GM20000 (cell line): Measurements from ENCODE around the gene TEP1.

ENCODE experiments used
- DNase-seq: peaks from one replicate; pipeline ENCODE4 v3.0.0; 2012; ENCODE audit warnings: low spot score
- TF ChIP-seq, protein P1 (sequence below): IDR thresholded peaks from 2 replicates; pipeline ENCODE4 v1.5.1; 2012; ENCODE audit warnings: mild to moderate bottlenecking, control low read depth; ENCODE audit errors: extremely low read depth, missing control alignments

TEP1 gene

DNA sequence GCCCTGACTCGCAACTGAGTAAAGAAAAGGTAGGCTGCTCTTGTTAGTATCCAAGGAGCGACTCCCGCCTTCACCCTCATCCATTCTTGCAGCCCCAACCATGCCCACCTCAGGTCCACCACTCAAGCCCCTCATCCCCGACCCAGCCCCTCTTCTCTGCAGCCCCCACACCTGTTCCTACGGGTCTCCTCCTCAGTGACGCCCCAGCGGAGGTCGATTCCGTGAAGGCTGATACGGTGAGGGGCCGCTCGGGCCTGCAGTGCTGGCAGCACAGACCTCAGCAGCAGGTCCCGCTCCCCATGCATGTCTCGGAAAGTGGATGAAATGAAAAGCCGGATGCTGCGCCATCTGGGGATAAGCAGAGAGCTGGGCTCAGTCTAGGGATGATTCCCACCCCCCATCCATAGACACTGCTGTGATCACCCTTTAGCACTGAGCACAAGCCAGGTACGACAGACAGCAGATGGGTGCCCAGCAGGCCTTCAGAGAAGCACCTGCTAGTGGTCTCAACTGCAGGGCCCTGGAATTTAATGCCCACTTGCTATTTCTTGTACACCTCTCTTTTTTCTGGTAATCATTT is 26.9 kb downstream of the TEP1 start:
- TF ChIP-seq, protein P1, sequence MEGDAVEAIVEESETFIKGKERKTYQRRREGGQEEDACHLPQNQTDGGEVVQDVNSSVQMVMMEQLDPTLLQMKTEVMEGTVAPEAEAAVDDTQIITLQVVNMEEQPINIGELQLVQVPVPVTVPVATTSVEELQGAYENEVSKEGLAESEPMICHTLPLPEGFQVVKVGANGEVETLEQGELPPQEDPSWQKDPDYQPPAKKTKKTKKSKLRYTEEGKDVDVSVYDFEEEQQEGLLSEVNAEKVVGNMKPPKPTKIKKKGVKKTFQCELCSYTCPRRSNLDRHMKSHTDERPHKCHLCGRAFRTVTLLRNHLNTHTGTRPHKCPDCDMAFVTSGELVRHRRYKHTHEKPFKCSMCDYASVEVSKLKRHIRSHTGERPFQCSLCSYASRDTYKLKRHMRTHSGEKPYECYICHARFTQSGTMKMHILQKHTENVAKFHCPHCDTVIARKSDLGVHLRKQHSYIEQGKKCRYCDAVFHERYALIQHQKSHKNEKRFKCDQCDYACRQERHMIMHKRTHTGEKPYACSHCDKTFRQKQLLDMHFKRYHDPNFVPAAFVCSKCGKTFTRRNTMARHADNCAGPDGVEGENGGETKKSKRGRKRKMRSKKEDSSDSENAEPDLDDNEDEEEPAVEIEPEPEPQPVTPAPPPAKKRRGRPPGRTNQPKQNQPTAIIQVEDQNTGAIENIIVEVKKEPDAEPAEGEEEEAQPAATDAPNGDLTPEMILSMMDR, result no peak
- DNase-seq, result no peak

GRCh38 chr14:20384886-20385285 is 28.4 kb downstream of the TEP1 start:
- TF ChIP-seq, protein P1, result no peak
- DNase-seq, result no peak

DNA sequence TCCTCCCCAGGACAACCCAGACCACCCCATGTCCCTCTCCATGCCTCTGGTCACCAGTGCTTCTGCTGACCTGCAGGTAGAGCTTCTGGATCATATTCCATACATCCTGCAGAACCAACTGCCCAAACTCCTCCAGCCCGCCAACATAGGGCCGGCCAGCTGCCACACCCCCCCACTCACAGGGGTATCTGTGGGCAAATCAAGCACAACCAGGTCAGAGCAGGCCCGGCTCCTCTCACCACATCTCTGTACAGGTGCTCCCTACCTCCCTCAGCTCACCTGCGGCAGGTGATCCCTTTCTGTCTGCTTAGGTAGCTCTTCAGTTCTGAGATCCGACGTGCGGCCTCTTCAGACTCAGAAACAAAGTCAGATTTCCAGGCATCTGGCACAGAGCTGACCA is 29.0 kb downstream of the TEP1 start:
- no peak for DNase-seq
- TF ChIP-seq, protein P1, result no peak

- TF ChIP-seq, protein P1, result no peak
- DNase-seq, result no peak
Observed at GRCh38 chr14:20383636-20384035, 29.7 kb downstream of the TEP1 start.

- DNase-seq, result no peak
- TF ChIP-seq, protein P1, result no peak
Observed at GRCh38 chr14:20383032-20383431, 30.3 kb downstream of the TEP1 start.

- DNase-seq, result no peak
- TF ChIP-seq, protein P1, result no peak
Observed at GRCh38 chr14:20382526-20382925, 30.8 kb downstream of the TEP1 start.

DNA sequence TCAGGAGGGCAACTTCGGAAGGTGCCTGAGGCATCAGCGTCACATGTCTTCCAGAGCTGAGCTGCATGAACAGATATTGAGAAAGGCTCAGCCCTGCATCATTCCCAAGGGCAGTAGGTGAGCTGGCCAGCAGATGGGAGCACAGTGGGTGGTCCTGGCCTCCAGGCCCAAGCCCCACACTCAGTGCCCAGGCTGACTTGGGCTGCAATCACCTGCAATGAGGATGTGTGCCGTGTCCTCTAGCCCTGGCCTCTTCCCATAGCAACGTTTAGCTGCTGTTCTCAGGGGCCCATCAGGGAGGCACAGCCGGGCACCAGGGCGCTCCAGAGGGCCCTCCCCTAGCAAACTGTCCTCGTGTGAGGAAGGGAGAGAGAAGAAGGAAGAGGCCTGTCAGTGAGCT is 32.0 kb downstream of the TEP1 start:
- TF ChIP-seq, protein P1, result no peak
- DNase-seq, result no peak
